Middle frontal gyrus (tissue), 1 donor: ENCODE data around the gene DNAL4.

Source experiments
- DNase-seq: peaks from one replicate; pipeline ENCODE4 v3.0.0-alpha.2; 2015; ENCODE audit warnings: low spot score; ENCODE audit errors: extremely low spot score

Gene DNAL4

GRCh38 chr22:38788021-38788816 is 5.7 kb downstream of the DNAL4 start:
- DNase-seq = no peak

- DNase-seq = no peak
These were observed 7.3 kb downstream of the DNAL4 start for GRCh38 chr22:38786631-38787030.

GRCh38 chr22:38784856-38785255 is 9.1 kb downstream of the DNAL4 start:
- no peak for DNase-seq

GRCh38 chr22:38784035-38784434 is 9.9 kb downstream of the DNAL4 start:
- no peak for DNase-seq

DNA sequence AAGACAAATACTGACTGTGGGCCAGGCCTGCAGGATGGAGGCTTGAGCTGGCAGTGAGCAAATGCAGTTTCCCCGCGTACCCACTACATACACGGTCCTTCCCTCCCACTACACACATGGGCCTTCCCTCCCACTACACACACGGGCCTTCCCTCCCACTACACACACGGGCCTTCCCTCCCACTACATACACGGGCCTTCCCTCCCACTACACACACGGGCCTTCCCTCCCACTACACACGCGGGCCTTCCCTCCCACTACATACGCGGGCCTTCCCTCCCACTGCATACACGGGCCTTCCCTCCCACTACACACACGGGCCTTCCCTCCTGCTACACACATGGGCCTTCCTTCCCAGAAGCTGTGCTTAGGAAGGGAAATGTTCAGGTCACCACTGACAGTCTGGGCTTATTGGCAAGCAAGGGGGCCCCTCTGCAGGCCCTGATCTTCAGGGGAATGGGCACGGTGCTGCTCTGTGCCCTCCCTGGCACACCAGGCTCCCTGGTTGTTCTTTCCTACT is 10.8 kb downstream of the DNAL4 start:
- DNase-seq = no peak

DNA sequence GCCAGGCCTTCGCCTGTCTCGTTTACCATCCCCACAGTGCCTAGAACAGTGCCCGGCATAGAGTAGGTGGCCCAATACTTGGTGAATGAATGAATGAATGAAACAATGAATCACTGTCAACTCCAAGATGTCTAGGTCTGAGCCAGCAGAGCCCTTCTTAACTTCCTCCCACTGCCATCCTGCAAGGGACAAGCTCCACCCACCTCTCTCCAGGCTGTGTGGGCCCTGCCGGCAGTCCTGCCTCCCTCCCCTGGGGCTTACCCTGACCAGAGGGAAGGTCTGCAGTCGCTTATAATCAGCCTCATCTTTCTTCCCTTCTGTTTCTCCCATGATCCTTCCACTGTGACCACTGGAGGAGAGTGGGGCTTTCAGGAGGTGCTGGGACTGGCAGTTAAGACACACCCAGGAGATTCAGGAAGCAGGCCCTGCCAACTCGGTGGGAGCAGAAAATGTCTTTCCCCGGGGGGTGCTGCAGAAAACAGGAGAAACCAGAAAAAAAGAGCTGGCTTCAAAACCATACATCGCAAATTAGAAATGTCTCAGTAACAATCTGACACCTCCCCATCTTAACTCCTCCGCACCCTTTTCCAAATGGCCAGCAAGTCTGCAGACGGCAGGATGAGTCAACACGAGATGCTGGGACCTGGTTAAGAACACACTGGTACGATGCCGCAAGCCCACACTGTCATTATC is 11.4 kb downstream of the DNAL4 start:
- DNase-seq = no peak

DNA sequence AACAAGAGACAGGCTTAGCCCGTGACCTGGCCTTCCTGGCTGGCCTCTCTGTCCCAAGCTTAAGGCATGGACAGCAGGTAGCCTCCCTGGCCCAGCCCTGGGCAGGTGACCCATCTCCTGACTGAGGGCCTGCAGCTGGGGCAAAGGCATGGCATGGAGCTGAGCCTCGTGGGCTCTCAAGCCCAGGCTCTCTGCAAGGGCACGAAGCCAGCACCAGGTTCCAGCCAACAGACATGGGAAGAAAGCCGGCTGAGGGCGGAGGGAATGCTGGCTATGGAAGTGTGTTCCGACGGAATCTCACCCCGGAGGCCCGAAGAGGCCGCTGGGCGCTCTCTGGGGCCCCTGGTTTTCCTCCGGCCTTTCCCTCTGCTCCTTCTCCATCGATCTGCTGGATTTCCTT is 12.9 kb downstream of the DNAL4 start:
- no peak for DNase-seq

DNA sequence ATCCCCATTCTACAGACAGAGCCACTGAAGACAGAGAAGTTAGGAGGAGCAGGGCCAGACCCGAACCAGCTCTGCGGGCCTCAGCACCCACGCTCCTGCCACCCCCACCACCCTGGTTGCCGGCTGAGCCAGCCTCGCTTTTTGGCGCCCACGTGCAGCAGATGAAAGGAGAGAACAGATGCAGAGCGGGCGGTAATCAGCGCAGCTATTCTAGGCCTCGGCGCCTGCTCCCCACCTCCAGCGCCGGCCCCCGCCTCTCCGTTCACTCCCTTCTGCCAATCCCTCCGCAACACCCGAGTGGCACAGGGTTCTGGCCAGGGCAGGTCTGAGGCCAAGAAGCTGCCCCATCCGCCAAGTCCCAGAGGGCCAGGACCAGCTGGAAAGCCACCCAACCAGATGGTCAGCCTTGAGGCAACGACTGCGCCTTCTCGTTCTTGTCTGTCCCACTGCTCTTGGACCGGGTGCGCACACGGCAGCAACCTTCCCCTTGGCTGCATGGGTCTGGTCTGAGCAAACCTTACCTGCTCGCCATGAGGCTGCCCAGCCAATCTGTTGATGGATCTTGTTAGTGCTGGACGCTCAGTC is 16.8 kb downstream of the DNAL4 start:
- no peak for DNase-seq

- DNase-seq = no peak
These were observed 17.9 kb downstream of the DNAL4 start for GRCh38 chr22:38776086-38776485.

DNA sequence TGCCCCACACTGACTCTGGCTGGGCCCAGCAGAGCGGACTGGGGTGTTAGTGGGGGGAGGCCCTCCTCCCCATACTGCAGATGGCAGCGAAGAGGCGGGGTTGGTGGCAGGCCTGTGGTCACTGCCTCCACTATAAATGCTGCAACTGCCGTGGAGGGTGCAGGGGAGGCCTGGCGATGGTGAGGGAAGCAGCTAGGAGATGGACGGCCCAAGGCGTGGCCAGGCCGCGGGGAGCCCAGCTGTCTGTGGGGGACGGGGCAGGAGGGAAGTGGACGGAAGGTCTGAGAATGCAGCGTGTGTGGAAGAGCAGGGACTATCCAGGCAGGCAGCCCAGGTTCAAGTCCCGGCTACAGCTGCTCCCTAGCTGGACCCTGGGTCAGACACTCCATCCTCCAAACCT is 18.3 kb downstream of the DNAL4 start:
- no peak for DNase-seq

- no peak for DNase-seq
These were observed 19.3 kb downstream of the DNAL4 start for GRCh38 chr22:38774496-38775166.

DNA sequence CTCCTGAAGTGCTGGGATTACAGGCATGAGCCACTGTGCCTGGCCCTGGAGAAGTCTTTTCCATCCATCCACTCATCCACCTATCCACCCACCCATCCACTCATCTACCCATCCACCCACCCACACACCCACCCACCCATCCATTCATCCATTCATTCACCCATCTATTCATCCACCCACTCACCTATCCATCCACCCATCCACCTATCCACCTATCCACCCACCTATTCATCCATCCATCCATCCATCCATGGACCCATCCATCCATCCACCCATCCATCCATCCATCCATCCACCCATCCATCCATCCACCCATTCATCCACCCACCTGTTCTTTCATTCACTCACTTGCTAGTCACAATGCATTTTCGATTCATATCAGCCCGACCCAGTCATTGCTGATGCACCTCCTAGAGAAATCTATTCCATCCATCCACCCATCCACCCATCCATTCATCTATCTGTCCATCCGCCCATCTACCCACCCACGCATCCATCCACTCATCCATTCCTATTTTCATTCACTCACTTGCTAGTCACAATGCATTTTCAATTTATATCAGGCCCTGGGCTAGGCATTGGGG is 20.5 kb downstream of the DNAL4 start:
- DNase-seq = no peak

DNA sequence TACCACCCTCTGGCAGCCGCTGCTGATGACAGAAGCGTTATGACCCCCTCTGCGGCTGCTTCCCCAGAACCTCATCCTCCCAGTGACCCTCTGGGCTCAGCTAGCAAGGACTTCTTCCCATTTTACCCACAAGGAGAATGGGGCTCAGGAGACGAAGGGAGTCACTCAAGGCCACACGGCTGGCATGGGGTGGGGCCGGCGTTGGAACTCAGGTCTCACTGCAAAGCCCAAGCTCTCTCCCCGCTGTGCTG is 21.4 kb downstream of the DNAL4 start:
- no peak for DNase-seq

DNA sequence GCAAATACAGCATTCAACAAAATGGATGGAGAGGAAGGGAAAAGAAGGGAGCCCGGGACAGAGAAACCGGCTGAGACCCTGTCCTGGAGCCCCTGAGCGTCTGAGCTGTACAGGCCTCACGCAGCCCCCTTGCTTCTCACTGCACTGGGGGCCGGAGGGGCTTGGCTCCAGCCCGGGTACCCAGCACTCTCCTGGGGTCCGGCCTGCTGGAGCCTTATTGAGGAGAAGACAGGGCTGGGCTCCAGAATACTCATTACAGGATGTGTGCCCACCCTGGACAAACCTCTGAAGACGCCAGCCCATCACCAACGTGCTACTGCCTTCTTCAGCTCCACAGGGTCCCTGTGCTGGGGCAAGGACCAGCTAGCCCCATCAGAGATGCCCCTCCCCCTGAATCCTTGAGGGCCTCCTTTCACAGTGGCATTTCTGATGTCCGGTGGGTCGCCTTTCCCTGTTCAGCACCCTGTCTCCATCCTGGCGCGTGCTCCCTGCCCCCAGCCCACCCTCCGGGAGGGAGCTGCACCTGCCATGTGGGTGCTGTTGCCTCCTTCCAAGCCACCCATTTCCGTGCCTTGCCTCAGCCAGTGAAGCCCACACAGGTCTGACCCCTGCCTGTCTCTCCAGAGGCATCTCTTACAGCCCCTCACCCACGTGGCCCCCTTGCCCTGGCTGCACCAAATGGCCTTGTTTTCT is 23.5 kb downstream of the DNAL4 start:
- no peak for DNase-seq

- no peak for DNase-seq
These were observed 25.9 kb downstream of the DNAL4 start for GRCh38 chr22:38768036-38768435.

- DNase-seq = no peak
These were observed 26.6 kb downstream of the DNAL4 start for GRCh38 chr22:38767313-38767712.

- no peak for DNase-seq
These were observed 27.7 kb downstream of the DNAL4 start for GRCh38 chr22:38766076-38766777.

DNA sequence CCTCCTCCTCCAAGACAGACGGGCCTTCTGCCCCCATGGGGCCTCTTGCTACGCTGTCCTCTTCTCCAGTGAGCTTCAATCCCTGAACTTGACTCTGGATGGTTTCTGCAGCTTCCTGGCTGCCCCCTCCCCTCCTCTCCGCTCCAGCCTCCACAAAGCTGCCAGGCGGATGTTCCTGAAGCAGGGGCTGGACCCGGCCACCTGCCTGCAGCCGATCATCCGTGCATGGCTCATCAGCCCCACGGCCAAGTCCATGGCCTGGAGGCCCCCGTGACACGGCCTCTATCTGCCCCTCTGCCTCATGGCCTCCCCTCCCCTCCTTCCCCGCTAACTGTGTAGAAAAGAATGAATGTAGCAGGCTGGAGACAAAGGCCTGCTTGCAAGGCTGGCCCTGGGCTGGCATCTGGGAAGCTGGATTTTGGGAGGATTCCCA is 31.4 kb downstream of the DNAL4 start:
- DNase-seq = no peak

DNA sequence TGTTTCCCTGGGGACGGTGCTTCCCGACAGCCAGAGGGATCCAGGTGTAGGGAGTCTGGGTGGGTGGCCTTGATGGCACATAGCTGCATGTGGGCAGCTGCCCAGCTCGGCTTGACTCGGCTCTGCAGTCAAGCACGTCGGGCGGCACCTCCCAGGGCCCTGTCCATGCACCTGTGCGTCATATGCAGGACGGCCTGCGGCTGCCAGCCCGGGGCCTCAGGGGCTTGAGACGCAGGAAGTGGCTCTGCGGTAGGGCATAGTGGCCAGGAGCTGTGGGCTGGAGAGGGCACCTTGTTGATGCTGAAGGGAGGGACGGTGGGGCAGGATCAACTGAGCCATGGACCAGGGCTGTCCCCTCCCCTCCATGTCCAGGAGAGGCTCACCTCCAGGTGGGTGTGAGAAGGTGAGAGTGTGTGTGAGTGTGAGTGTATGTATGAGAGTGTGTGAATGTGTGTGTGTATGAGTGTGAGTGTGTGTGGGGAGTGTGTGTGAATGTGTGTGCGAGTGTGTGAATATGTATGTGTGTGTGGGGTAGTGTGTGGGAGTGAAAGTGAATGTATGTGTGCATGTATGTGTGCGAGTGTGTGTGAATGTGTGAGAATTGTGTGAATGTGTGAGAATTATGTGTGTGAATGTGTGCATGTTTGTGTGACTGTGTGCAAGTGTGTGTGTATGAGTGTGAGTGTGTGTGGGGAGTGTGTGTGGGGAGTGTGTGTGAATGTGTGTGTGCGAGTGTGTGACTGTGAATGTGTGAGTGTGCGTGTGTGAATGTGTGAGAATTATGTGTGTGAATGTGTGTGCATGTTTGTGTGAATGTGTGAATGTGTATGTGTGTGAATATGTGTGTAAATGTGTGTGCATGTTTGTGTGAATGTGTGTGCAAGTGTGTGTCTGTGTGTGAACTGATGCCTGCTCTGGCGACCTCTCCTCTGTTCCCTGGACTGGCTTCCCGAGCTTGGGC is 32.5 kb downstream of the DNAL4 start:
- DNase-seq = no peak
